WERI-Rb-1 (cell line): Measurements from ENCODE around the gene LILRA6.
"Not testable (repeated sequence)": the region's sequence is repeated elsewhere in the genome, so short reads cannot be mapped to it uniquely, and the experiment has no call there.

Experiments
- DNase-seq: peaks from one replicate; pipeline ENCODE4 v3.0.0-alpha.2; 2020
- H3K27ac ChIP-seq: fragments of 250-450 bp; sonication (Bioruptor Pico); 2 replicates; pipeline ENCODE4 v1.5.1; 2020; ENCODE audit warnings: mild to moderate bottlenecking, moderate library complexity
- H3K27me3 ChIP-seq: fragments of 250-450 bp; sonication (Bioruptor Pico); 2 replicates; pipeline ENCODE4 v1.5.1; 2021; ENCODE audit warnings: mild to moderate bottlenecking, low read depth, moderate library complexity; ENCODE audit not compliant: insufficient read depth, severe bottlenecking
- H3K36me3 ChIP-seq: fragments of 250-450 bp; sonication (Bioruptor Pico); 2 replicates; pipeline ENCODE4 v1.5.1; 2020; ENCODE audit warnings: mild to moderate bottlenecking, moderate library complexity
- H3K4me3 ChIP-seq: 2 replicates; pipeline ENCODE4 v1.5.1; 2011; ENCODE audit warnings: low read depth, mild to moderate bottlenecking, control low read depth, low read length
- H3K9me3 ChIP-seq: fragments of 250-450 bp; sonication (Bioruptor Pico); 2 replicates; pipeline ENCODE4 v1.5.1; 2021; ENCODE audit warnings: mild to moderate bottlenecking, moderate library complexity; ENCODE audit not compliant: severe bottlenecking
- CTCF ChIP-seq: IDR thresholded peaks from 2 replicates; pipeline ENCODE4 v1.5.1; 2011; ENCODE audit warnings: low read depth, mild to moderate bottlenecking, control low read depth, inconsistent platforms, low read length

Gene LILRA6

GRCh38 chr19:54233941-54234340, 8.6 kb downstream of the LILRA6 start:
- Histone ChIP-seq H3K9me3 (peaks cover 8% of the 10 kb centered on the region), H3K27ac (no peak overlapping the region), H3K4me3 (no peak overlapping the region), H3K27me3 (peaks cover 42% of the 10 kb centered on the region), H3K36me3 (no peaks in the 10 kb centered on the region)
- no peak for DNase-seq
- no peak for TF ChIP-seq CTCF

GRCh38 chr19:54231077-54231931, 11.3 kb downstream of the LILRA6 start:
- H3K9me3 ChIP-seq, result peaks cover 14% of the 10 kb centered on the region
- H3K27me3 ChIP-seq, result peaks cover 15% of the 10 kb centered on the region
- no peak overlapping the region for H3K4me3 ChIP-seq
- peak; percentile 81 for DNase-seq
- no peaks in the 10 kb centered on the region for H3K36me3 ChIP-seq
- TF ChIP-seq CTCF, result peak; percentile 88
- no peak overlapping the region for H3K27ac ChIP-seq

GRCh38 chr19:54230031-54230430, 12.6 kb downstream of the LILRA6 start:
- no peaks in the 10 kb centered on the region for H3K36me3 ChIP-seq
- H3K9me3 ChIP-seq, result peaks cover 13% of the 10 kb centered on the region
- peaks cover 13% of the 10 kb centered on the region for H3K27me3 ChIP-seq
- H3K4me3 ChIP-seq, result no peak overlapping the region
- H3K27ac ChIP-seq, result no peak overlapping the region
- no peak for DNase-seq
- TF ChIP-seq CTCF, result no peak

GRCh38 chr19:54229146-54229545, 13.4 kb downstream of the LILRA6 start:
- no peak for DNase-seq
- TF ChIP-seq CTCF, result no peak
- H3K27me3 ChIP-seq, result peaks cover 12% of the 10 kb centered on the region

DNA sequence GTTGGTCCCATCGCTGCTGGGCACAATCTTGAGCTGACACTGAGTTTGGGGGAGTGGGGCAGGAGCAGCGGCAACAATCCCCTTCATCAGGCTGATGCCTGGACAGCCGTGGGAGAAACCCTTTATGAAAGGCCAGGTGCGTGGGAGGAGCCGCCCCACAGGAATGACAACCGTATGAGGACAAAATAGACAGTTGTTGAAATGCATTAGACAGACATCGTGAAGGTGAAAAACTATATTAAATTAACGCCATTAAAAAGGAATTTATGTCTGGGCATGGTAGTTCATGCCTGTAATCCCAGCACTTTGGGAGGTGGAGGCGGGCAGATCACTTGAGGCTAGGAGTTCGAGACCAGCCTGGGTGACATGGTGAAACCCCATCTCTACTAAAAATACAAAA, 18.0 kb downstream of the LILRA6 start:
- DNase-seq, H3K27me3 ChIP-seq, H3K36me3 ChIP-seq, H3K4me3 ChIP-seq, H3K27ac ChIP-seq, H3K9me3 ChIP-seq: not testable (repeated sequence)

More at GRCh38 chr19:54229146-54229545, 13.4 kb downstream of the LILRA6 start:
- H3K27ac ChIP-seq, result no peak overlapping the region
- peaks cover 9% of the 10 kb centered on the region for H3K9me3 ChIP-seq
- H3K4me3 ChIP-seq, result no peak overlapping the region
- H3K36me3 ChIP-seq, result no peaks in the 10 kb centered on the region

DNA sequence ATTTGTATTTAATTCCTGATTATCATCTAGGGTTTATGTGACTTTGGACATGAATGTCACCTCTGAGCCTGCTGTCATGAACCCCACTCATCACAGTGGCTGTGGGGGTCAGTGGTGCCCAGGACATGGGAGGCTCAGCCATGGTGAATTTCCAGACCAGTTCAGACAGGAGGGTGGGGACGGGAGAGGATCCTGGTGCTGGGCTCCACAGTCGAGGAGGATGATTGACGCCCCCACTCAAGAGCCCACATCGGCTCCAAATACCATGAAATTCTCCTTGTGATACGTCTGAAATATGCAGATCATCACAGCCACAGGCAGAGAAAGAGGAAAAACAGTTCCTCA, 18.7 kb downstream of the LILRA6 start:
- H3K27ac ChIP-seq, H3K27me3 ChIP-seq, H3K9me3 ChIP-seq, H3K36me3 ChIP-seq, H3K4me3 ChIP-seq, DNase-seq: not testable (repeated sequence)

GRCh38 chr19:54223277-54223936, 19.2 kb downstream of the LILRA6 start:
- H3K27me3 ChIP-seq, DNase-seq, H3K9me3 ChIP-seq, H3K27ac ChIP-seq, H3K36me3 ChIP-seq, H3K4me3 ChIP-seq: not testable (repeated sequence)

DNA sequence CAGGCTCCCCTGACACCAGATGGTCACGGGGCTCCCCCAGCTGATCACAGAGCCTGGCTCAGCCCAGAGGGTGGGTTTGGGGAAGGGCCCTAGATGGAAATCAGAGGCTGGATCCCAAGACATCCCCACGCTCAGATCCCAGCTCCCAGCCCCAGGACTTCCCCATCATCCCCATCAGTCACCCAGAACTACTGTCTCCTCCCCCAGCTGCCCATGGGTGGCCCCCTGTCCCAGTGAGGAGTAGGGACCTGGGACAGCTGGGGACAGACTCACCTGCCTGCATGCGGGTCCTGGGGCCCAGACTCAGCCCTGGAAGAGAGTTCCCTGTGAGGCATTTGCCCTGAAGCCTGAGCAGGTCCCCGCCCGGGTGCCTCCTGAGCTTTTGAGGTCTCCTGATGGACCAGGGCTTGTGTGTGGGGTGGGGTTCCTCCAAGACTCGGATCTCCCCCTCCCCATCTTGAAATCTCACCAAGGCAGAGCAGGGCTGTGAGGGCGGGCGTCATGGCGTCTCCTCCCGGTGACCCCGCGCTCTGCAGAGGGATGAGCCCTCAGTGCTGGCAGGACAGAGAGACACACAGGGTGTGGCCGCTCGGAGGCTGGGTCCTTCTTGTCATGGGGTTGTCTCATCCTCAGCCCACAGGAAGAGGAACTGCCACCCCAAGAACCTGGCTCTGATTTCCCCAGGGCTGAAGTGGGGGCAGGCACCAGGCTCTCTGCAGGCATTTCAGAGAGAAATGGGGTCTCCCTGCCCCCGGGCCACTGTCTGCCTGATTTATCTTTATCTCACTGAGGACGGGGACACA, 19.9 kb downstream of the LILRA6 start, which contains the start of gene LILRB3:
LILRB3 (minus strand) TSS at position 534 of the 803 bp plus-strand sequence; CDS start at position 503, 31 bp downstream.
- H3K27ac ChIP-seq, H3K27me3 ChIP-seq, H3K9me3 ChIP-seq, H3K36me3 ChIP-seq, H3K4me3 ChIP-seq, DNase-seq: not testable (repeated sequence)

DNA sequence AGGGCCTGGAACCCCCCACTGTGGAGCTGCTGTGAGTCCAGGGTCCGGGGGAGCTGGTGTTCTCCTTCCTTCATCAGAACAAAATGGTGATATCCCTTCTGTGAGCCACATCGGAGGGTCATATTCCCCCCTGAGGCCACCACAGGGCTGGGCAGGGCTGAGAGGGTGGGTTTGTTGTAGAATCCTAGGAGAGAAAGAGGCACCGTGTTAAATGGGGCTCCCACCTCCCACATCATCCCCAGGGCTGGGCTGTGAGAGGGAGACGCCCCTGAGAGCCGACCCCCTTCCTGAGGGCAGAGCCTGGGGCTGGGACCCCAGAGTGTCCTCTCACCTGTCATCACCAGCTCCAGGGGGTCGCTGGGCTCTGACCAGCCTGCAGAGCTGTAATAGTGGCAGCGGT, 20.6 kb downstream of the LILRA6 start:
- H3K27me3 ChIP-seq, H3K4me3 ChIP-seq: not testable (repeated sequence)

DNA sequence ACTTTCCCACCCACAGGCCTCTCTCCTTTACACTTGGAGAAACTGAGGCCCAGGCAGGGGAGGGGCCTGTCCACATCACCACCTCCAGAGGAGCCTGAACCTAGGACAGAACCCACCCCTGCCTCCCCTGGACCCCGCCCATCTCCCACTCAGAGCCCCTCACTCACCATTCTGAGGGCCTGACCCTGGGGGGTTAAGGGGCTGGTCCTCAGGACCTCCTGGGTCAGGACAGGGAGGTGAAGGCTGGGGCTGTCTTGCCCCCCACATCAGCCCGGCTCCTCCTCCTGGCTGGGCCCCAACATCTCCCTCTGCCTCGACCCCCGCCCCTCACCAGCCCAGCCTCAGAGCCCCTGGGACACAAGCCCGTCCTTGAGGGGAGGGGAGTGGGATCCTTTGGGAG, 22.9 kb downstream of the LILRA6 start:
- H3K9me3 ChIP-seq, H3K36me3 ChIP-seq, H3K27me3 ChIP-seq, H3K27ac ChIP-seq, DNase-seq, H3K4me3 ChIP-seq: not testable (repeated sequence)

More for the DNA sequence above, 20.6 kb downstream of the LILRA6 start:
- not testable (repeated sequence) for DNase-seq, H3K9me3 ChIP-seq, H3K27ac ChIP-seq, H3K36me3 ChIP-seq
